ENCODE data around the gene COL2A1.
A peak's percentile ranks its signal among the peaks of the same experiment; 100 is the strongest.
"Not testable (repeated sequence)": the region's sequence is repeated elsewhere in the genome, so short reads cannot be mapped to it uniquely, and the experiment has no call there.

The COL2A1 gene

DNA sequence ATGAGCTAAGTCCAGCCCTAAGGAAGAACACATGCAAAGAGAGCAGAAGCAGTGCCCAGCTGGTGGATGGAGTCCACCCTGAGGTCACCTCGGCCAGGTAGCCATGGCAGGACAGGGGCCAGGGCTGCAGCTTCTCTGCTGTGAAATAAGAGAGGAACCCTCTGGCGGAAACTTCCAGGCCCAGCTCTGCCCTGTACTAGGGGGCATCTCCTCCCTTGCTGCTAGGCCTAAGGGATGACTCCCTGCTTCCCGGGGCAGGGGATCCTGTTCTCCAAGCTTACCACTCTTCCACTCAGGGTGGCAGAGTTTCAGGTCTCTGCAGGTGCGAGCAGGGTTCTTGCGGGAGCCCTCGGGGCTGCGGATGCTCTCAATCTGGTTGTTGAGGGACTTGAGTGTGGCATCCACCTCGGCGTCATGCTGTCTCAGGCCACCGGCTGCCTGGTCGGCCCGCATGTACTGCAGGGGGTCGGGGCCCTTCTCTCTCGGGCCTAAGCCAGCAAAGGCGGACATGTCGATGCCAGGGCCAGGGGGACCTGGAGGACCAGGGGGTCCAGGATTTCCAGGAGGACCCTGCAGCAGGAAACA is 29.1 kb downstream of the COL2A1 start:
- DNase-seq (ENCODE audit: low read depth), result no peak

DNA sequence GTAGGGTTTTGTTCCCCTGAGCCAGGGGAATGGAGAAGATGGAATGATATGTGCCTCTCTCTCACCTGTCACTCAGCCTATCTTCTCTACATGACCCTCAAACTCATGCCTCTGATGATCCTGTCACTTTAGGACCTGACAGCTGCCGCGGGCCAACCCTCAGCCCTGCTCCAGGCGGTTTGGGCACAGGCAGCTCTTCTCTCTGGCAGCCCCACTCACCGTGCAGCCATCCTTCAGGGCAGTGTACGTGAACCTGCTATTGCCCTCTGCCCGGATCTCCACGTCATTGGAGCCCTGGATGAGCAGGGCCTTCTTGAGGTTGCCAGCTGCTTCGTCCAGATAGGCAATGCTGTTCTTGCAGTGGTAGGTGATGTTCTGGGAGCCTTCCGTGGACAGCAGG is 30.4 kb downstream of the COL2A1 start:
- no peak for DNase-seq (ENCODE audit: low read depth)

DNA sequence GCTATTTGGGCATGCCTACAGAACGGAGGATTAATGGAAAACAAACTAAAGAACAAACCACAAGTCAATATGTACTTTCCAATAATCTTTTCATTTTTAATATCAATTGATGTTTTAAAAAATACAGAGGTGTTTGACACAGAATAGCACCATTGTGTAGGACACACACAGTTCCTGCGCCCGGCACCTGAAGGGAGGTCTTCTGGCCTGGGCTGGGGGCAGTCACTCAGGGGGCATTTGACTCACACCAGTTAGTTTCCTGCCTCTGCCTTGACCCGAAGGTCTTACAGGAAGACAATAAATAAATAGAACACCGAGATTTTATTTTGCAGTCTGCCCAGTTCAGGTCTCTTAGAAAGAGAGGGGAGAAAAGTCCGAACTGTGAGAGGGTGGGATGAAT is 31.4 kb downstream of the COL2A1 start:
- DNase-seq (ENCODE audit: low read depth), result no peak

DNA sequence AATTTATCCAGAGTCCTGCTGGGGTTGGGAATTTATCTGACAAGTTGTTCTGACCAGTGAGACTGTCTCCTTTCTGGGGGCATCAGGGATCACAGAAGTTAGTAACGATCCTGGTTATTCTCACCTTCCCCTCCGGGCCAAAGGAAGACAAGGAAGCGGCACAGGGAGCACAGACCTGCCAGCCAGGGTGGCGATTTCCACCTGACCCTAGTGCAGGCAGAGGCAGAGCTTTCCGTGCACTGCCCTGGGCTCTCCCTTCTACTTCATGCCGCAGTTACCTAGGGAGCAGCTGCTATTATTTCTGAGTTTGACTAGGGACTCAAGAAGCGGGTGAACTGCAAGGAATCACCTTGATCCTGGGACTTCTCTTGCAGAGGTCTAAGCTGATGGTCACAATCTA is 33.4 kb downstream of the COL2A1 start:
- DNase-seq (ENCODE audit: low read depth), result no peak

DNA sequence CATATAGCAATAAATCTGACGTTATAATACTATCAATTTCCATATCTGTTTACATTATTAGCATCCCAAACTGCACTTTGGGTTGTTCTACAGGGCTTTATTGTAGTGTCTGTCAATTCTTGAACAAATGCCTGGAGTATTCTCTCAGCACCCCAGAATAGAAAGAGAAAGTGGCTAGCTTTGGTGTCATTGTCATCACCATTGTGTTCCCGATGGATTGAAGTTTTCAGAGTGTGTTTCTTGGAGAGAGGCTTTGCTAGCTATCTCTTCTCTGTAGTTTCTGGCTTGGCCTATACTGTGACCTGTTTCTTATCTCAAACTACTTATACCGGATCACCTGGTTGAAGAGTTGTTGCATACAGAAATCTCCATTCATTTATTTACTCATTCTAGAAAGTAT is 34.4 kb downstream of the COL2A1 start:
- DNase-seq (ENCODE audit: low read depth), result no peak

DNA sequence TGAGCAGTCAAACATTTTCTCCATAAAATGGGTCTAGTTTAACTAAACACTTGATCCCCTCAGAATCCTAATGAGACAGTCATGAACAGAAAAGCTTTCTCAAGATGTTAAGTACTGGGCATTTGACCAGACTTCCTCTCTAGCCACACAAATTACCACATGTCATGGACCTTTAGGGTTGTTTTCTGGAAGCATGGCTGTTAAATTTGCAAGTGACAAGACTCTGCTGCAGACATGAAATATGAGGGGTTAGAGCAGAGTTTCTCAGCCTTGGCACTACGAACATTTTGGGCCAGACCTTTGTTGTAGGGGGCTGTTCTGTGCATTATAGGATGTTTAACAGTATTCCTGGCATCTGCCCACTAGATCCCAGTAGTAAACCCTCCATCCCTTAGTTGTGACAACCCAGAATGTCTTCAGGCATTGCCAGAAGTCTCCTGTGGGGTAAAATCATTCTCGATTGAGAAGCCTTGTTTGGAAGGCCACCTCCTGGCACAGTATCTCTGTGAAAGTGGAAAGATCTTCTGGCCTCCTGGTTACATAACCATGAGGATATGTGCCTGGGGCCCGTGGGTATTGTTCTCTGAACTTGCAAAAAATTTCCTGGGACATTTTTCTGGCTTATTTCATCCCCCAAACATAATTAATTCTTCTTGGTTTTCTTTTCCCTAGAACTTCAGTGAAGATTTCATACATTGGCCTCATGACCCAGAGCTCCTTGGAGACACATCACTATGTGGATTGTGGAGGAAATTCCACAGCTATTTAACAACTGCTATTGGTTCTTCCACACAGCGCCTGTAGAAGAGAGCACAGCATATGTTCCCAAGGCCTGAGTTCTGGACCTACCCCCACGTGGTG is 36.6 kb downstream of the COL2A1 start:
- DNase-seq (ENCODE audit: low read depth), result no peak

DNA sequence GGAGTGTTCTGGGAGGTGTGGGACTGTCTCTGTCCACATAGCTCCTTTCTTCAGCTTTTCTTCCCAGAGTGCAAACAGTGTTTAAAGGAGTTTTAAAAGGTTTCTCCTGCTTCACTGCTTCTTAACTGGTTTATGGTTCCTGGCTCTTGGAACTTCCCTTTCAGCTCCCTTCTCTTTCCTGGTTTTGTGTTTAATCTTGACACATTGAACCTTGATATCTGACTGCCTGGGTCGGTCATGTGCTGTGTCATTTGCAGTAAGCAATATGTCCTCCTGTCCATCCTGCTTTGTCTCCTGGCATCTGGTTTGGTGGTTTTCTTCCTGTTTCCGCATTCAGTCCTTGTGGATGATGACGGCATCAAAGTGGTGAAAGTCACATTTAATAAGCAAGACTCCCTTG is 38.7 kb downstream of the COL2A1 start:
- DNase-seq (ENCODE audit: low read depth), result no peak

DNA sequence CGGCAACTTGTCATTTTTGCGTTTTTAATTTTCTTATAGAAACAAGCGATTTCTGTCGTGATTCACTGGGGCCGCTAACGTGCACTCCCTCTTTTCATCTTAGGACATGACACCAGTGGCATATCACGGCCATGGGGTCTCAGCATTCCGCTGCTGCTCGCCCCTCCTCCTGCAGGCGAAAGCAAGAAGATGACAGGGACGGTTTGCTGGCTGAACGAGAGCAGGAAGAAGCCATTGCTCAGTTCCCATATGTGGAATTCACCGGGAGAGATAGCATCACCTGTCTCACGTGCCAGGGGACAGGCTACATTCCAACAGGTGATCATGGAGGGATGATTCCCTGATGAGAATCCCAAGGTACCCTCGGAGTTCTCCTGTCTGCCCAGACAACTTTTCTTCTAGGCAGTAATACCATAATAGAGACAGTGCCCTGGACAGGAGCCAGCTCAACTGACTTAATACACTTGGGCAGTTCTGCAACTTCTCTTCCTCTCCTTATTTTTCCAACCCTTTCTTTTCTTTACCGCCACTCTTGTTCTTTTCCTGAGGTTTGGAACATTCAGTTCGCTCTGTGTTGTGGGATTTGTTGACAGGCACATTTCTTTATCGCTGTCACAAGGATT is 40.1 kb downstream of the COL2A1 start:
- peak; percentile 42 for DNase-seq (ENCODE audit: low read depth)

DNA sequence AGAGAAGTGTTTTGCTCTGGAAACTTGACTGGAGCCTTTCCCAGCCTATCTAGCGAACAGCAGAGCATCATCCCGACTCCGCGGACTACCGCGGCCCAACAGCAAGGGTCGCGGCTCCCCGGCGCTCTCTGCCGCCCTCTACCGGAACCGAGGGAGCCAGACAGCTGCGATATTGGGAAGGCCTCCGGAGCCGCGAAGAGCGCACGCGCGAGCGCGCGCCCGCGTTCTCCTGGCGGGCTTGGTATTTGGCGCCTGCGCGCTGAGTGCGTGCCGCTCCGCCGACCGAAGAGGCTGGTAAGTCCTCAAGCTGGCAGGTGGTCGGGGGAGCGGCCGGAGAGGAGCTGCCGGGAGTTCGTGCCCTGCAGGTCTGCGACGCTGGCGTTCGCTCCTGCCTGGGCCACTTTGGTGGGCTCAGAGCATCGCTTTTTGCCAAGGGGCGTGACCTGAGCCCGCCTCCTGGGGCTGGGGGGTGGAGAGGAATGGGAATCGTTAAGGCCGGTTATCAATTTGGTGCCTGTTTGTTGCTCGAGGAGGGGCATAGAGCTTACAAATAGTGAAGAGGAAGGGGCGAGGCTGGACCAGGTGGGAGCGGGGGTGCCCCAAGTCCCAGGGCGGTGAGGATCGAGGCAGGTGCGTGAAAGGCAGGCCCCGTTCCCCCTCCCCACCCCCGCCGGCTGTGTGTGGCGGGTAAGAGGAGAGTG is 40.8 kb downstream of the COL2A1 start, which contains the start of gene TMEM106C:
Gene TMEM106C, plus strand, starts transcription at position 257 of the 701 bp plus-strand sequence. CDS start 641 bp downstream, outside the sequence.
- peak; percentile 89 for DNase-seq (ENCODE audit: low read depth)

DNA sequence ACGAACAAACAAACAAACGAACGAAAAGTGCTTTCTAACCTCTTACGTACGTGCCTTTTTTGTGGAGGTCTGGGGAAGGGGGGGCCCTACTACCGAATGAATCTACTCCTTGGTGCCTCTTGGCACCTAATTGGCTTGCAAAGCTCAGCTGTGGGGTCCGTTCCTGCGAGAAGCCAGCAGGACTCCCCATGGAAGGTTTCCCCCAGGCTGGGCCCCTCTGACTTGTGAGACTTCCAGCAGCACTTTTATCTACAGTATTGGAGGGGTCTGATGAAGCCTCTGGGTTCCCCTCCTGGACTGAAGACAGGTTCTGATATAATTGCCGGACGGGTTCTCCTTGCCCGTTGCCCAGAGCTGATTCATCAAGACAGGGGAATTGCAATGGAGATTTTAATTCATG is 42.1 kb downstream of the COL2A1 start:
- DNase-seq (ENCODE audit: low read depth), result no peak

DNA sequence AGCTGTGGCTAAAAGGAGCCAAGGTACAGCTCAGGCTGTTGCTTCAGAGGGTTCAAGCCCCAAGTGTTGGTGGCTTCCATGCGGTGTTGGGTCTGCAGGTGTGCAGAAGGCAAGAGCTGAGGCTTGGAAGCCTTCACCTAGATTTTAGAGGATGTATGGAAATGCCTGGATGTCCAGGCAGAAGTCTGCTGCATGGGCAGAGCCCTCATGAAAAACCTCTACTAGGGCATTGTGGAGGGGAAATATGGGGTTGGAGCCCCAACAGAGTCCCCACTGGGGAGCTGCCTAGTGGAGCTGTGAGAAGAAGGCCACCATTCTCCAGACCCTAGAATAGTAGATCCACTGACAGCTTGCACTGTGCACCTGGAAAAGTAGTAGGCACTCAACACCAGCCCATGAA is 46.6 kb downstream of the COL2A1 start:
- not testable (repeated sequence) for DNase-seq (ENCODE audit: low read depth)

DNA sequence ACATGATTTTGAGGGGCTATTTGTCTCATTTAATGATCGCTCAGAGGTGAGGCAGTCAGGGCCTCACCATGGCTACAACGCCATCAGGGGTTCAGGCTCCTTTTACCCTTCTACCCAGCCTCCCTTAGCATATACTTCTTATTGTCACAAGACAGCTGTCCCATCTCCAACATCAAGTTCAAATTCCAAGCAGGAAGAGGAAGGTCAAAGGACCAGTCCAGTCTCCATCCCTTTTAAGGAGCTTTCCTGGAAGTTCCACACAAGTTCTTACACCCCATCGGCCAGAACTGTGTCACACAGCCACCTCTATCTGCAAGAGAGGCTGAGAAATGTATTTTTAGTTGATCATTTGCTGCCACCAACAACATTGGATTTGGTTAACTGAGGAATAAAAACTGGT is 49.2 kb downstream of the COL2A1 start:
- DNase-seq (ENCODE audit: low read depth), result no peak

DNA sequence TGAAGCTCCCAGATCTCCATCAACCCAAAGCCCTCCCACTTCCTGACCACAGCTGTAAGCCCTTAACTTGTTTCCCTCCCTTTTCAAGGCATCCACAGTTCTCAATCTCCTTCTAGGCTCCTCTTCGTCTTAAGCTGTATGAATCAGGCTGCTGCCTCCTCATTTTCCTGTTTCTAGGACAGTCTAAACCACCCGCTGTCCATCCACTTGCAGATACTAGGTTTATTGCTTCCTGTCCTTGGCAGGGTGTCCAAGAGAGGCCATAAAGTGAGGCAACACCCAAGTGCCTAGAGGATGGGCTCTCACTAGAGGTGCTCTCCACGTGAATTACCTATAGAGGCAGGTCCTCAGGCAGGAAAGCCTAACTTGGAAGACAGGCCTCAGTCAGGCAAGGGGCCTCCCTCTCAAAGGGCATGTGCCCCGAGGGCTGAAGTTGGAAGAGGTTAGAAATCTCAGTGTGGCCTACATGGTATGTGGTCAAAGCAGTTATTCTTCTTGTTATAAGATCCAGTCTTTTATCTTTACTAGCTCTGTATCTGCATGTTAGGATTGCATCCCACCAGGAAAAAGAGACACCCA is 49.7 kb downstream of the COL2A1 start:
- no peak for DNase-seq (ENCODE audit: low read depth)

DNA sequence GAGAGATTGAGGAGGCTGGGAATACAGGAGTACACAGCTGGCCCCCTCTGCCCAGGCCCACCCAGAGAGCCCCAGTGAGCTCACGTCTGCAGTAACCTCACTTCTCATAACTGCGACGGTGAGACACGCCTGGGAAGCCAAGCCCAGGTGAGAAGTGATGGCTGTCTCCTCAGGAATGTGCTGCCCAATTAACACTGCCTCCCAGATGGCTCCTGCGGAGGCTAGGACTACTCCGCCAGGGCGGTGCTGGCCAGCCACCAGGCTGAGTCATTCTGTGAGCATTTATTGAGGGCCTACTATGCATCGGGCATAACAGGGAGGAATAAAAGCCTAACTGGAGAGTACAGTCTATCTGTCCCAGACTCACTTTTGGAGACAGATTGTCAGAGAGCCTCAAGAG is 50.2 kb downstream of the COL2A1 start:
- DNase-seq (ENCODE audit: low read depth), result no peak

DNA sequence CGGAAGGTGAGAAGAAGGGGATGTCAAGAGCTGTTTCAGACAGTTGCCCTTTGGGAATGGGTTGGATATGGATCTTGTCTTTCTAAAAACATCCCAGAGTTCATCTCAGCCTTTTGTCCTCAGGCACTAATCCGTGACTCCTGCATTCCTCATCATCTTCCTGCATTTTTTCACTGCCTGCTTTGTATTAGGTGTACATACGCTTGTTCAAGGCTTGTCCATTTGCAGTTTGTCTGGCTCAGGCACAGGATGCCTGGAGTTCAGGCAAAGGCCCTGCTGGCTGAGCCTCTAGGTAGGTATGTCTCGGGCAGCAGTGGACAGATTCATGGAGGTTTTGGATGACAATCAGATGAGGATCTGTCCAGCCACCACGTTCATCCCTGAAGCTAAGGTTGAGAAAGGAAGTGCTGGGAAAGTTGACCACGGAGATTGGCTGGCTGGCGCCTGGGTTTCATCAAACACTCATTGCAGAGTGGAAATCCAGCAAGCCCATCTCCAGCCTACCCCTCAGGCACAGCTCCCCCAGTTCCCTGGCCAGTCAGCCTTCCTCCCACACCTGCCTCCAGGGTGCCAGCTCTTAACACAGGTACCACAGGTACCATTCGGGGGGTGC is 53.3 kb downstream of the COL2A1 start:
- DNase-seq (ENCODE audit: low read depth), result peak; percentile 76

DNA sequence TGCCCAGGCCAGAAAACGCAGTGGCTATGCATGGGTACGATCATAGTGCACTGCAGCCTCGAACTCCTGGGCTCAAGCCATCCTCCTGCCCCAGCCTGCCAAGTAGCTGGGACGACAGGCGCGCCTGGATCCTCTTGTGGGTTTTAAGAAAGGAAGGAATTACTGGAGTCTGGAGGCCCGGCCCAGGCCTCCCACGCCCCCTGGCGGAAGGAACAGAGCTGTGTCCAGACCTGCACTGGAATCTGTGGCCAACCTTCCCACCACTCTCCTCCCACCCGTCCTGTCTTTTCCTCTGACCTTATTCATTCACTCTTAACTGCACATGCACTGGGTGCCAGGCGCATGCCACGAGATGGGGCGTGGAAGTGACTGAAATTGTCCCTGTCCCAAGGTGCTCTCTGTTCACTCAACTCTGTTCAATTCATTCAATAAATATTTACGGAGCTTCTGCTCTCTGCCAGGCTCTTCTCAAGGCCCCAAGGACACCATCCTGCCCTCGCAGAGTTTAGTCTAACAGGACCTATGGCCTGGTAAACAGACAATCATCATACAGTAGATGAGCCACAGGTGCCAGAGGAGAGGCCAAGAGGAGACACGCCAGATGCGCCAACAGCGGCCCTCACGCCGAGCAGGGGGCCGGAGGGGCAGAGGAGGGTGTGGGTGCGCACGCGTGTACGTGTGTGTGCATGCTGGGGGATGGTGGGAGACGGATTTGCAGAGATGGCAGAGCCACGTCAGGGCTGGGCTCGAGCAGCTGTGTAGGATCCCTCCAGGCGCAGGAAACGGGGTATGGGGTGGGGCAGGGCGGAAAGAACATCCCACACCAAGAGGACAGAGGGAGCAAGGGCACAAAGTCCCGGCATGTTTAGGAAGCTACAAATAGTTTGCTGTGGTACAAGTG is 54.6 kb downstream of the COL2A1 start:
- peak; percentile 82 for DNase-seq (ENCODE audit: low read depth)

DNA sequence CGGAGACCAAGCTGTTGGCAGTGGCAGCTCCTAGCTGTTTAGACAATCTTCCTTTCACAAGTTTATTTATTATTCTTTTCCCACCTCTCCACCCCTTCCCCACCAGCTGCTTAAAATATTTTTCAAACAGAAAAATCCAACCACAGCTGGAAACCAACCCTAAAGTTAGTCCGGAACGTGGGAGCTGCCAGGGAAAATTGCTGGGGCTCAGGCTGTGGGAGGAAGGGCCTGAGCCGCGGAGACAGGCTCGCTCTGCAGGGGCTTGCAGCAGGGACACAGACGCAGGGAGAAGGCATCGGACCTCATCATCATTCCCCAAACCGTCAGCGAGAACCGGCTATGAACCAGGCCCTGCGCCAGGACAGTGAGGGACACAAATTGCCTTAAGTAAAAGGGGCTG is 56.9 kb downstream of the COL2A1 start:
- no peak for DNase-seq (ENCODE audit: low read depth)

DNA sequence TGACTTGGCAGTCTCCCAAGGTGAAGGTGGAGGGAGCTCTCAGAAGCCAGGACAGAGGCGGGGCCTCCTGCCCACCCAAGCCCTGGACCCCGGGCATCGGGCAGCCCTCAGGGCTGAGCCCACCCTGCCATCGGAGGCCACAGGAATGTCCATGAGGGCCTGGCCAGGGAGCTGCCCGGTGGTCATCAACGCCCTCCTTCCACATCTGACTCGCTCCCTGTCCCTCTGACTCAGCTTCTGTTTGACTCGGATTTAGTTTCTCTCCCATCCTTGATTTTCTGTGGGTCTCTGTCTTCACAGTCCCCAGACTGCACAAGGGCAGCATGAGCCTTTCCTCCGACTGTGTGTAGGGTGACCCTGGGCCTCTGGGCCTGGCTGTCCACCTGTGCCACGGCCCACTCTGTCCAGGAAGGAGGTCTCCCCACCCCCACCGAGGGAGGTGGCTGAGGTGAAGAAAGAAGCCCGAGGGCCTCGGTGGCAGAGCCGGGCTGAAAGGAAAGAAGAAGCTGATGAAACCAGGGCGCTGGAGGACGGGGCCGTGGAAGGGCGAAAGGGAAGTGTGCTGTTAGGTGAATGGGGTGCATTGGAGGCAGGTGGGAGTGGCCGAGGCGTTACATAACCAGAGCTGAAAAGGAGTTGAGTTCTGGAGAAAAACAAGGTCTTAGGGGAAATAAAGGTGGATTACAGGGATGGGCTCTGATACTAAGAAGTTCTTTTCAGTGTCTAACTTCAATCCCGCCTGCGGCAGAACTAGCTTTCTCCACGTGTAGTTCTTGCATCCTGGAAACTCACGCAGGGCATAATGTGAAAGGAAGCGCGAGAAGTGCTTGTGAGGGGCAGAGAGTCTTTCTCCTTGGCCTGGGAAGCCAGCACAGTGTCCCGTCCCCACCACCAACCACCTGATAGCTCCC is 57.6 kb downstream of the COL2A1 start:
- DNase-seq (ENCODE audit: low read depth), result peak; percentile 55

DNA sequence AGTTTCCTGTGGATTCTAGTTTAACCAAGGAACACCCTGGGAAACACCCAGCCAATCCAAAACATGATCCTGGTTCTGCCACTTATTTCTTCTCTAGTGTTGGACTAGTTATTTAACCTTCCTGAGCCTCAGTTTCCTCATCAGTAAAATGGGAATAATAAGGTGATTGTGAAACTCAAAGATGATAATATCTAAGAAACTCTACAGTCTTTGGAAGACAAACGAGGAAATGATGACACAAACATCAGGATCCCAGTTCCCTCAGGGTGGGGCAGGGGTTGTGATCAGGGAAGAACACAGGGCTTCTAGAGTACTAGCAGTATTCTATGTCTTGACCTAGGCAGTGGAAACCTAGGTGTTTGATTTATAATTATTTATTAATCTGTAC is 58.9 kb downstream of the COL2A1 start:
- no peak for DNase-seq (ENCODE audit: low read depth)
